Measurements from ENCODE around the gene GRB10. TPM values are rescaled to one million over a fixed set of nuclear protein-coding genes. Genes with fewer than 3 reads are reported as not detected.
"Not testable (repeated sequence)": the region's sequence is repeated elsewhere in the genome, so short reads cannot be mapped to it uniquely, and the experiment has no call there.

Gene GRB10
- total RNA-seq, 2 donors from 2014 or later = 13.8 to 16.1 TPM

DNA sequence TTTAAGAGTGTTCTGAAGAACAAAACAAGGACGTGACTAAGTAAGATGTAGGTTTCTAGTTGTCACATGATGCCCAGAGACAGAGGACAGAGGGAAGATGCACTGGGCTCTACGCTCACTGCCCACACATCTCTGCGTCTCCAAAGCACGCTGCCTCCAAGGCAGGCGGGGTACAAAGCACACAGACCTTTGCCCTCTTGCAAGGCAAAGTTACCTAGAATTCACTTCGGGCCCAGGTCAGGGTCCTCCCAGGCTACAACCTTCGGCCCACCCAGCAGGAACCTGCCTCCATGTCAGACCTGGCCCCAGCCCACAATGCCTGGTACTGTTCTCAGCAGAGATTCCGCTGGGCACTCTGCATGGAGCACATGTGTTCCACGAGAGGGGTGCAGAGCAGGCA is 26.5 kb downstream of the GRB10 start:
- DNase-seq = no peak
- peak; percentile 13 for ATAC-seq
- intact Hi-C loops (cut with DNase I, micrococcal nuclease) = no loop called here

DNA sequence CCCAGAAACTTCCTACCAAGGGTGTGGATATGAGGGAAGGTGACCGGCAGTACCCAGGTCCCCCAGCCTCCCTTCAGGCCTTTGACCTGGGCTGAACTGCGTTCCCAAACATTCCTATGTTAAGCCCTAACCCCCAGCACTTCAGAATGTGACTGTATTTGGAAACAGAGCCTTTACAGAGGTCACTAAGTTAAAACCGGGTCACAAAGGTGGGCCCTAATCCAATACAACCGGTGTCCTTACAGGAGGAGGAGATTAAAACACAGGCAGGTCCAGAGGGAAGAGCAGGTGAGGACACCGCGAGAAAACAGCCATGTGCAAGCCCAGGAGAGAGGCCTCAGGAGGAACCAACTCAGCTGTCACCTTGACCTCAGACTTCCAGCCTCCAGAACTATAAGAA is 28.0 kb downstream of the GRB10 start:
- no peak for DNase-seq
- intact Hi-C loops (cut with DNase I, micrococcal nuclease) = no loop called here
- ATAC-seq = no peak

GRCh38 chr7:50754241-50754640 is 28.5 kb downstream of the GRB10 start:
- ATAC-seq (no peak), DNase-seq (no peak)
- intact Hi-C loops (cut with DNase I, micrococcal nuclease) = no loop called here

DNA sequence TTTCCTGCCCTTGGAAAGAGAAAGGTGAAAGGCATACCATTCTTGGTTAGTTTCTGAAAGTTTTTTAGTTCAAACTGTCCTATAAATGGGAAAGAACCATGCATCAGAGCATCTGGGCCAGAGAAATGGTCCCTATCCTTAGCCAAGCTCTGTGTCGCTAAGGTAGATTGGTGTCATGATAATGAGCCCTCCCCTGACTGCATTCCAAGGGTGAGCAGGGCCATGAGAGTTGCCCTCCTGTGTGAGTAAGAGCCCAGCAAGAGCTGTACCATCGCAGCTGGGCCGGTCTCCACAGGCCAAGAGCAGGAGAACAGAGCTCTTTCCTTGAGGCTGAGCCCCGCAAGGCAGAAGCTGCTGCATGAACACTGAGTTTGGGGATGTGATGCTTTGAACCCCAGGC is 30.3 kb downstream of the GRB10 start:
- DNase-seq (no peak), ATAC-seq (no peak)
- intact Hi-C loops (cut with DNase I, micrococcal nuclease) = no loop called here

DNA sequence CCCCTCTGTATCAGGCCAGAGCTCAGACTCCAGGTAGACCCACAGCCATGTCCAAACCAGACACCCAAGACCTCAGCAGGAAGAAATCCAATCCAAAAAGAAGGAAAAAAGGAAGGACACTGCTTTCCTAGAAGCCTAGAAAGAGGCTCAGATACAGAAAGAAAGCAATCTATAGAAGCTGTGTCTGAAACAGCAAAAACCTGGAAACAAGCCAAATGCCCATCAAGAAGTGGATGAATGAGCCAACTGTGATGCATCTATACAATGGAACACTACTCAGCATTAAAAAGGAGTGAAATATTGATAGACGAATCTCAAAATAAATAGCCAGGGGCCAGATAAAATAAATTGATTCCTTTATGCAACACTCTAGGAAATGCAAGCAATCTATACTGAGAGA is 31.6 kb downstream of the GRB10 start:
- ATAC-seq (no peak), DNase-seq (no peak)

DNA sequence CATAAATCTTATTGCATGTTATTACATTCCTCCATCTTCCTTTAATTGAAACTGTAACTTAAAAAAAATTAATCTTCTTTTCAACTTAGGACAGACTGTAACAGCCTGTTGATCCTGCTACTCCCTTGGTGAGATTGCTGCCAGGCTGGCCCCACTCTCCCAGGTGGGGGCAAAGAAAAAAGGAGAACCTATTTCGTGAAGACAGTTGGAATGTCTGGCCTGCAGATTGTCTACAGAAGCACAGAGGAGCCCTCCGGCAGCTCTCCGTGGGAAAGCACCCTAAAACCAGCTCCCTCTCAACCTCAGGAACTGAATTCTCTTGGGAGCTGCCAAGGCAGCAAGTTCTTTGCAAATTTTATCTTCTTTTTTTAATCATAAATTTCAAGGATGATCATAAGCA is 32.8 kb downstream of the GRB10 start:
- DNase-seq = no peak
- ATAC-seq = no peak
- intact Hi-C loops (cut with DNase I, micrococcal nuclease) = no loop called here

More for the DNA sequence above, 31.6 kb downstream of the GRB10 start:
- intact Hi-C loops (cut with DNase I, micrococcal nuclease) = no loop called here

DNA sequence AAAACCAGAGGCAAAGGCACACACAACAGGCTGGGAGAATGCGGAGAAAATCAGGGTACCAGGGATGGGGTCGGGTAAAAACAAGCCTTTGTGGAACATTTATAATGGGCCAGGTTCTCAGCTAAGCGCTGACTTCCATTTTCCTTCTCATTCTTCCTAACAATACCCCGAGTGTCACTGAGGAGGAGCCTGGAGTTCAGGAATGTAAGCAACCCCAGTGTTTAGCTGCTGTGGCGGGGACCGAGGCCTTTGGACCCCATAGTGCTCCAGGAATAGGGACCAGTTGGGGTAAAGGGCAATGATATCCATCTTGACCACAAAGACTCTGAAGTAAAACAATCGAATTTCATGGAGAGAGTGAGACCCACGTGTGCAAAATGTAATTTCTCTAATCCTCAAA is 34.2 kb downstream of the GRB10 start:
- DNase-seq (no peak), ATAC-seq (no peak)
- intact Hi-C loops (cut with DNase I, micrococcal nuclease) = no loop called here

DNA sequence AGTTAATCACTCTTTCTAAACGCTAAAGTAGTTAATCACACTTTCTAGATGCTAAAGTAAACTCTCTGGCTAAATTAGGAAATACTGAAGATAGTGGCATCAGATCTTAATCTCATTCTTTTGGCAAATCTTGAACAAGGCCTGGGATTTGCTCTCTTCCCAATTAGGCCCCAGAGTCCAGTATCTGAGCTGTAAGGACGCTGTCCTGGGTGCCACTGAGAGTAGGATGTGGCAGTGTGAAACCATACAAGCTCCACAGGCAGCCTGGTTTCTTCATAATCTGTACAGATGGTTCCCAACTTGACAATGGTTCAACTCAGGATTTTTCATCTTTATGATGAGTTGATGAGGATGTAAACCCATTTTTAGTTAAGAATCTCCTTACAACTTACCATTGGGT is 36.9 kb downstream of the GRB10 start:
- ATAC-seq (no peak), DNase-seq (no peak)
- intact Hi-C loops (cut with DNase I, micrococcal nuclease) = no loop called here

DNA sequence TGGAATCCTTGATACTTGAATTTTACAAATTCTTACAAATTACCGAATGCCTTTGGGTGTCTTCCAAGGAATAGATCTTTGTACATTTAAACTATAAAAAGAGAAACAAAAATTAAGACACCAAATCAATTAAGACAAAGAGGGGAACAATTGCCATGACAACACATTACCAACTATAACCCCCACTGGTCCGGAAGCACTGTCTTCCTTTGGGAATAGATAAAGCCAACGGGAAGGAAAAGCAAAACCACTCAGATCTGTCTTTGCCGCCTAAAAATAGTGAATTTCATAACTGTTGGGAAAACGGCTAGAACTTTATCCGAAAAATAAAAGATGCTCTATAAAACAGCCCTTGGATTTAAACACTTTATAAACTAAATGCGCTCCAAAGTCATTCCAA is 37.4 kb downstream of the GRB10 start:
- intact Hi-C loops (cut with DNase I, micrococcal nuclease) = no loop called here
- ATAC-seq = no peak

DNA sequence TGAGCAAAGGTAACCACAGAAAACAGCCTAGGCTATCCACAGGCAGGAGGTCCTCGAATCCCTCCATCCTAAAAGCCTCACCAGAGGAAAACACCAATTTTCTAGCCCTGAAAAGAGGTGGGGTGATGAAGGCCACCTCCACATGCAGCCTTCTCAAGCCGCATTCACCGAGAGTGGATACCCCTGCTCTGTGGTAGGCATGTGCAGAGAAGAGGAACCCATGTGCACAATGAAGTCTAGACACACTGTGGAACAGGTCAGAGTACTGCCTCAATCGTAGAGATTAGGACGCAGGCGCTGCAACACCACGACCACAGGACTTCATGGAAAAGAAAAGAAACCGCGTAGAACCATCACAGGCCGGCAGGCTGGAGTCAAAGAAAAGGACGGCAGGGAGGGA is 38.8 kb downstream of the GRB10 start:
- DNase-seq (no peak), ATAC-seq (no peak)
- intact Hi-C loops (cut with DNase I, micrococcal nuclease) = no loop called here

More for the DNA sequence above, 37.4 kb downstream of the GRB10 start:
- DNase-seq = no peak

- intact Hi-C loops (cut with DNase I, micrococcal nuclease) = no loop called here
Measured at GRCh38 chr7:50743016-50743415, 39.7 kb downstream of the GRB10 start.

GRCh38 chr7:50742401-50742800 is 40.3 kb downstream of the GRB10 start:
- intact Hi-C loops (cut with DNase I, micrococcal nuclease) = no loop called here
- no peak for ATAC-seq
- DNase-seq = no peak

More at GRCh38 chr7:50743016-50743415, 39.7 kb downstream of the GRB10 start:
- ATAC-seq (no peak), DNase-seq (no peak)

DNA sequence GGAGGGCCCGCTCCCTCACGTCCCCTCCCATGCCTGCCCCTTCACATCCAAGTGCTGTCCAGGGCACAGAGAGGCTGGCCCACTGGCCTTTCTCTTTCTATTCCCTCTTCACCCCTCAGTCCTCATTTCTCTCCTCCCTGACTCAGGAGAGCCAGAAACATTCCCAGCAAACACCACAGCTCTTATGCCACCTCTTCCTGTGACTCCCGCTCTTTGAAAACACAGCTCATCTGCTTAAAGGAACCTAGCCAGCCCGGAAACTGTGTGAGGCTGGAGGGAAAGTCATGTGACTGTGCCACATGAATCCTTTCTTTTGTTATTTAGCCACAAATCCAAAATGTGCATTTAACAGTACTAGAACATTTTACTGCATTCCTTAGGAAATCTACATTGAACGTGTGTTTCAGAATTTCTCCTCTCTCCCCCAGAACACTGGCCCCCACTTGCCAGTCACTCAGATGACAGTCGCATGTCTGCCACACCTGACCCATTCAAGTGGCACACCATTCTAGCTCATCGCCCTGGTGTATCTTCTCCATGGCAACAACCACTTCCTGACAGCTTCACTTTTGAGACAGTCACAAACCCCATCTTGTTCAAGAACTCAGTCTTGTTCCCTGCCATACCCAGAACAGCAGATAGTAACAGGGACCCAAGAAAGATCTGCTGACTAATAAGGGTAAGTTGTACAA is 42.8 kb downstream of the GRB10 start:
- no peak for DNase-seq
- intact Hi-C loops (cut with DNase I, micrococcal nuclease) = no loop called here
- ATAC-seq = no peak

GRCh38 chr7:50738932-50739331 is 43.8 kb downstream of the GRB10 start:
- no peak for ATAC-seq
- DNase-seq = no peak
- intact Hi-C loops (cut with DNase I, micrococcal nuclease) = no loop called here

DNA sequence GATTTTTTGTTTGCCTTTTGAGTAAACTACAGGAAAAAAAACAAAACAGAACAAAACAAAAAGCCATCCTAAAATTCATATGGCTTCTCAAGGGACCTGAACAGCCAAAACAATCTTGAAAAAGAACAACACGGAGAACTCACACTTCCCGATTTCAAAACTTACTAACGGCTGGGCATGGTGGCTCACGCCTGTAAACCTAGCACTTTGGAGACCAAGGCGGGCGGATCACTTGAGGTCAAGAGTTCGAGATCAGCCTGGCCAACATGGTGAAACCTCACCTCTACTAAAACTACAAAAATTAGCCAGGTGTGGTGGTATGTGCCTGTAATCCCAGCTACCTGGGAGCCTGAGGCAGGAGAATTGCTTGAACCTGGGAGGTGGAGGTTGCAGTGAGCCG is 46.9 kb downstream of the GRB10 start:
- intact Hi-C loops (cut with DNase I, micrococcal nuclease); DNase-seq: not testable (repeated sequence)

GRCh38 chr7:50735333-50735732 is 47.4 kb downstream of the GRB10 start:
- no peak for ATAC-seq
- no peak for DNase-seq
- intact Hi-C loops (cut with DNase I, micrococcal nuclease) = no loop called here

More for the DNA sequence above, 46.9 kb downstream of the GRB10 start:
- not testable (repeated sequence) for ATAC-seq

GRCh38 chr7:50734246-50734645 is 48.5 kb downstream of the GRB10 start:
- intact Hi-C loops (cut with DNase I, micrococcal nuclease) = no loop called here
- no peak for DNase-seq
- ATAC-seq = no peak

GRCh38 chr7:50733552-50733951 is 49.1 kb downstream of the GRB10 start:
- ATAC-seq = peak; percentile 44
- no peak for DNase-seq
- intact Hi-C loops (cut with DNase I, micrococcal nuclease) = no loop called here

DNA sequence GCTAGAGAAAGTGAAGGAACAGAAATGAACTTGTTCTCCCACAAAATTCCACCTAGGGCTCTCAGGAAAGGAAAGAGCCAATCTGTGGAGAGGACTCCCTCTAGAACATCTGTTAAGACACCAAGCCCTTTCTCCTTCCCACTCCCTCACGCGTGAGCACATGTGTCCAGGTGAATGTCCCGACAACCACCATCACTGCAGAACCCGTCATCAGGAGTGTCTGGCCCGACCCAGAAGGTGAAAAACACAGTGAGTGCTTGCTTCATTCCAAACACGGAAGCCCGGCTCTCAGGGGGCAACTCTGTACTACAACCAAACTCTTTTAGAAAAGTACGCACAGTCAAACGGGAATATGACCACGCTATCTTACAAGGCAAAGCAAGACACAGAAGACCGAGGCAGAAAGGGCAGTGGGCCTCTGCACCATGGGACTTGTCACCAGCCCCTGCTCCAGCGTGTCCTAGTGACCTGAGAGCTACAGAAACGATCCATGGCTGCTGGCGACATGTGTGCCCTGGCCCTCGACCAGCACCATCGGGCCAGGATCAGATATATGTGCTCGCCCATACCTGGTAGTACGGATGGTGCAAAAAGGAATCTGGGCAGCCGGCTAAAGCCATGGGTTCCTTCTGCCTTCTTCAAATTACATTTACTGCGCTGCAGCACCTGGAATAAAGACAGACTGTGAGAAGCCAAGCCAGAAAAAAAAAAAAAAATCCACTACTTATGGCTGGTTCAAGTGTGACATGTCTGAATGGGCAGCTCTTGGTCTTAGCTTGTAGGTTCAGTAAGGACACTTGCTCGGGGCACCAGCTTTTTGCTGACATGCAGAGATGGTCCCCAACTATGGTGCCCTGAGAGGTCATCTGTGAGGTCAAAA is 50.8 kb downstream of the GRB10 start:
- intact Hi-C loops (cut with DNase I, micrococcal nuclease) = no loop called here
- ATAC-seq (no peak), DNase-seq (no peak)

Data from left colon (tissue), 2 donors.